HG02852 (cell line): ENCODE measurements around the gene SLC25A39.
"Not testable (repeated sequence)": the region's sequence is repeated elsewhere in the genome, so short reads cannot be mapped to it uniquely, and the experiment has no call there.

Source experiments
- ATAC-seq: cut with Tn5 transposase; IDR thresholded peaks from one replicate; pipeline ENCODE4 v1.9.1; 2021; ENCODE audit warnings: mild to moderate bottlenecking, moderate library complexity; ENCODE audit not compliant: unreplicated experiment

SLC25A39 gene

GRCh38 chr17:44354582-44355561, 30.2 kb upstream of the SLC25A39 start:
- ATAC-seq = no peak

GRCh38 chr17:44353672-44354331, 29.2 kb upstream of the SLC25A39 start:
- ATAC-seq = no peak

GRCh38 chr17:44352828-44353671, 28.4 kb upstream of the SLC25A39 start:
- ATAC-seq = no peak

GRCh38 chr17:44351961-44352827, 27.6 kb upstream of the SLC25A39 start:
- no peak for ATAC-seq

- no peak for ATAC-seq
Observed at GRCh38 chr17:44351464-44351863, 26.8 kb upstream of the SLC25A39 start.

- no peak for ATAC-seq
Observed at GRCh38 chr17:44350733-44351226, 26.2 kb upstream of the SLC25A39 start.

- ATAC-seq = no peak
Observed at GRCh38 chr17:44349553-44350070, 25.0 kb upstream of the SLC25A39 start.

GRCh38 chr17:44348988-44349364, 24.4 kb upstream of the SLC25A39 start:
- ATAC-seq = no peak

GRCh38 chr17:44348234-44348987, 23.8 kb upstream of the SLC25A39 start:
- ATAC-seq = peak; percentile 35

- ATAC-seq = not testable (repeated sequence)
Observed at GRCh38 chr17:44347206-44348055, 22.8 kb upstream of the SLC25A39 start.

- ATAC-seq = no peak
Observed at GRCh38 chr17:44346064-44346844, 21.6 kb upstream of the SLC25A39 start.

GRCh38 chr17:44345454-44346026, 20.9 kb upstream of the SLC25A39 start:
- ATAC-seq = peak; percentile 9

- ATAC-seq = peak; percentile 66
Observed at GRCh38 chr17:44344939-44345453, 20.4 kb upstream of the SLC25A39 start, which contains the start of gene GRN. Gene GRN (plus strand): TSS chr17:44345302. CDS start chr17:44349165, 3,863 bp downstream.

- ATAC-seq = no peak
Observed at GRCh38 chr17:44343510-44344209, 19.0 kb upstream of the SLC25A39 start.

- ATAC-seq = not testable (repeated sequence)
Observed at GRCh38 chr17:44340553-44340952, 15.9 kb upstream of the SLC25A39 start.

- ATAC-seq = no peak
Observed at GRCh38 chr17:44338702-44339101, 14.1 kb upstream of the SLC25A39 start.
